Prostate gland (tissue), 2 donors: ENCODE measurements around the gene PAM16.

ENCODE experiments used
- POLR2A ChIP-seq: fragments of 450-650 bp; IDR thresholded peaks from one replicate; pipeline ENCODE4 v1.6.1; 2016; ENCODE audit warnings: antibody characterized with exemption, mild to moderate bottlenecking
- POLR2AphosphoS5 ChIP-seq: sonication (generic); formaldehyde crosslinking; IDR thresholded peaks from one replicate; pipeline ENCODE4 v1.6.1; 2017; ENCODE audit warnings: antibody characterized with exemption
- TF ChIP-seq, protein P1 (sequence below), 4 experiments: fragments of 200-600 bp in 2 of 4; fragments of 450-650 bp in 2 of 4; sonication (generic) in 2 of 4; IDR thresholded peaks; 1 replicate in 3 of 4; 2 replicates in 1 of 4; pipeline ENCODE4 v1.5.1; 2016 to 2019; ENCODE audit warnings: antibody characterized with exemption in 4 of 4, mild to moderate bottlenecking in 2 of 4, moderate library complexity in 2 of 4

DNA sequence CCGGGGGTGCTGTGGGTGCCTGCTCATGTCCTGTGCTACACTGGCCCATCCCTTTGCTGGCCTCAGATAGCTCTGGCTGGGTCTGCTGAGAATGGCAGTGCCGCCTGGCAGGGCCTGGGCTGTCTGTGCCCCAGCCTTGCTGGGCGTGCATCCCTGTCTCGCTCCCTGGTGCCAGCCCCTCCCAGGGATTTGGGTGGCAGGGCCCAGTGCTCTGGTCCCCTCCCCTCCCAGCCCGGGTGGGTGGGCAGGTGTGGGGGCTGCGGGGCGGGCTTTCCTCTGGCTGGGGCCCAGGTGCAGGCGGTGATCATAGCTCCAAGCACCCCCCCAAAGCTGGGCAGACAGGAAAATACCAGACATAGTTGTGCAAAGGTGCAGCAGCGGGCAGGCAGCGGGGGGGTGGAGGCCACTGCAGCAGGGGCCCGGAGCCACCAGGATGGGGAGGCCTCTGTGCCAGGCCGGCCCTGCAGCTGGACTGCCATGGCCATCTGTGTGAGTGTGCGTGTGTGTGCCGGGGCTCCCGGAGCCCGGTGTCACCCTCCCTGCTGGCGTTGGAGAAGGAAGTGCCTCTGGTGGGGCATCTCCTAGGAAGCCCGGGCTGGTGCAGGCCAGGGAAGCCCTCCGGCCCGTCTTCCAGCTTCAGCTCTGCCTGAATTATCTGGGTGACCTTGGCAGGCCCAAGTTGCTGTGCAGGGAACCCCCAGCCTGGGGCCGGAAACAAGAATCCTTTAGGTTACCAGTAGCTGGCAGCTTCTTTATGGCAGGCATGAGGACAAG lies 27.9 kb downstream of the PAM16 start:
- TF ChIP-seq, protein P1, sequence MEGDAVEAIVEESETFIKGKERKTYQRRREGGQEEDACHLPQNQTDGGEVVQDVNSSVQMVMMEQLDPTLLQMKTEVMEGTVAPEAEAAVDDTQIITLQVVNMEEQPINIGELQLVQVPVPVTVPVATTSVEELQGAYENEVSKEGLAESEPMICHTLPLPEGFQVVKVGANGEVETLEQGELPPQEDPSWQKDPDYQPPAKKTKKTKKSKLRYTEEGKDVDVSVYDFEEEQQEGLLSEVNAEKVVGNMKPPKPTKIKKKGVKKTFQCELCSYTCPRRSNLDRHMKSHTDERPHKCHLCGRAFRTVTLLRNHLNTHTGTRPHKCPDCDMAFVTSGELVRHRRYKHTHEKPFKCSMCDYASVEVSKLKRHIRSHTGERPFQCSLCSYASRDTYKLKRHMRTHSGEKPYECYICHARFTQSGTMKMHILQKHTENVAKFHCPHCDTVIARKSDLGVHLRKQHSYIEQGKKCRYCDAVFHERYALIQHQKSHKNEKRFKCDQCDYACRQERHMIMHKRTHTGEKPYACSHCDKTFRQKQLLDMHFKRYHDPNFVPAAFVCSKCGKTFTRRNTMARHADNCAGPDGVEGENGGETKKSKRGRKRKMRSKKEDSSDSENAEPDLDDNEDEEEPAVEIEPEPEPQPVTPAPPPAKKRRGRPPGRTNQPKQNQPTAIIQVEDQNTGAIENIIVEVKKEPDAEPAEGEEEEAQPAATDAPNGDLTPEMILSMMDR (IDR thresholded peaks at IDR 0.05), result no peak
- peak; percentile 21 for TF ChIP-seq POLR2AphosphoS5
- TF ChIP-seq POLR2A, result no peak
